AG04450 (cell line): Measurements from ENCODE around the gene EFCAB7. TPM values are rescaled to one million over a fixed set of nuclear protein-coding genes. Genes with fewer than 3 reads are reported as not detected.

Experiments
- CTCF ChIA-PET: fragments of 300-600, 350-600 bp; formaldehyde crosslinking; extraction: SDS; loops from one replicate; lab custom pipeline; 2022; ENCODE audit warnings: antibody characterized with exemption, inconsistent platforms; lab: Charles Lee
- POLR2A ChIA-PET: fragments of 350-600 bp; formaldehyde crosslinking; extraction: SDS; loops from one replicate; lab custom pipeline; 2021; ENCODE audit warnings: antibody characterized with exemption, inconsistent platforms; lab: Yijun Ruan, JAX
- DNase-seq: peaks from one replicate; pipeline ENCODE4 v3.0.0-alpha.2; 2011; ENCODE audit warnings: low read depth, low spot score
- H3K27ac ChIP-seq: one replicate; pipeline ENCODE4 v1.5.1; 2012; ENCODE audit warnings: low read depth, low read length, control low read depth
- H3K27me3 ChIP-seq: one replicate; pipeline ENCODE4 v1.6.0; 2012; ENCODE audit warnings: low read length; ENCODE audit not compliant: control insufficient read depth, insufficient read depth
- H3K4me3 ChIP-seq: 2 replicates; pipeline ENCODE4 v1.5.1; 2011; ENCODE audit warnings: mild to moderate bottlenecking, low read depth, low read length, control low read depth
- H3K9me3 ChIP-seq: 2 replicates; pipeline ENCODE4 v1.5.1; 2012; ENCODE audit warnings: low read length; ENCODE audit not compliant: control insufficient read depth, insufficient read depth
- polyA plus RNA-seq: library from polyadenylated mRNA; depleted of rRNA; stranded (reverse); fragments of >200 nt; gene quantifications from 2 replicates; pipeline ENCODE4 v1.2.3, GENCODE V29; 2011
- TF ChIP-seq, protein P1 (sequence below): IDR thresholded peaks from 2 replicates; pipeline ENCODE4 v1.5.1; 2011; ENCODE audit warnings: low read depth, low read length, control low read depth, inconsistent platforms

The EFCAB7 gene
- polyA plus RNA-seq, 1 experiment = 6.0 TPM

DNA sequence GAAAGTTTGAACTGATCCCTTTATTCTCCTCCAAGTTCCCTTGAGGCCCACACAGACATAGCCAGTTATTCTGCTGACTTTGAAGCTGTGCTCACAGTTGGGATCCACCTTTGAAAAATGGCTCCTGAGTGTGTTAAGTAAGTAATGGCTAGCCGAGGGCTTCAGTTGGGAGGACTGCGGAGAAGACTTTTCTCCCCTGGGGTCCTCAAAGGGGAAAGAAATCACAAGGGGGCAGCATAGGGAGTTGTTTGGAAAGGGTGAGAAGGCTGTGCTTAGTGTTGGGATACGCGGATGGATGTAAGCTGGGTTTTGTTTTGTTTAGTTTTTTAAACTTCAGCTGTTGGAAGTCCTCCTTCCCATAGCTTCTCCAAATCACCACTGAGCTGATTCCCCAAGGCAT, 78.1 kb downstream of the EFCAB7 start:
- ChIA-PET POLR2A (no interaction called here), CTCF (interaction anchor here (1.0 kb wide), 1 partner anchor 645 kb away, joined by 4 read pairs; no protein-coding TSS in a partner anchor)
- Histone ChIP-seq H3K4me3 (no peak overlapping the region), H3K27me3 (no peaks in the 10 kb centered on the region), H3K27ac (no peak overlapping the region), H3K9me3 (no peaks in the 10 kb centered on the region)
- no peak for DNase-seq
- TF ChIP-seq, protein P1, sequence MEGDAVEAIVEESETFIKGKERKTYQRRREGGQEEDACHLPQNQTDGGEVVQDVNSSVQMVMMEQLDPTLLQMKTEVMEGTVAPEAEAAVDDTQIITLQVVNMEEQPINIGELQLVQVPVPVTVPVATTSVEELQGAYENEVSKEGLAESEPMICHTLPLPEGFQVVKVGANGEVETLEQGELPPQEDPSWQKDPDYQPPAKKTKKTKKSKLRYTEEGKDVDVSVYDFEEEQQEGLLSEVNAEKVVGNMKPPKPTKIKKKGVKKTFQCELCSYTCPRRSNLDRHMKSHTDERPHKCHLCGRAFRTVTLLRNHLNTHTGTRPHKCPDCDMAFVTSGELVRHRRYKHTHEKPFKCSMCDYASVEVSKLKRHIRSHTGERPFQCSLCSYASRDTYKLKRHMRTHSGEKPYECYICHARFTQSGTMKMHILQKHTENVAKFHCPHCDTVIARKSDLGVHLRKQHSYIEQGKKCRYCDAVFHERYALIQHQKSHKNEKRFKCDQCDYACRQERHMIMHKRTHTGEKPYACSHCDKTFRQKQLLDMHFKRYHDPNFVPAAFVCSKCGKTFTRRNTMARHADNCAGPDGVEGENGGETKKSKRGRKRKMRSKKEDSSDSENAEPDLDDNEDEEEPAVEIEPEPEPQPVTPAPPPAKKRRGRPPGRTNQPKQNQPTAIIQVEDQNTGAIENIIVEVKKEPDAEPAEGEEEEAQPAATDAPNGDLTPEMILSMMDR = no peak

DNA sequence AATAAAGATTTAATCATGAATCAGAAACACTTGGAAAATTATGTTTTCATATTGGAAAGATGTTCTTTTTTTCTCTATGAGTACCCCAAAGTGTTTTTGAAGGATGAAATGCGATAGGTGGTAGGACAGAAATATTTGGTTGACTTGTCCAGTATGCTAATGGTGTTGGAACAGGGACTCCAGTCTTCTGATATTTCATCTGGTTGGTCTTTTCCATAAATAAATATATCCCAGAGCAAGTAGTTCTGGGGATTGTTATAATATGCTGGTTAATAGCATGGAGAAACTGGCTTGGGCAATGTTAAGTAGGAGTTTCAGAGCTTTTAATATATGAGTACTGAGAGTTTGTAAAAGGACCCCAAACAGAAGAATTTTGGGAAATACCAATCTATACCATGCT, 78.6 kb downstream of the EFCAB7 start:
- H3K4me3 ChIP-seq = no peak overlapping the region
- H3K9me3 ChIP-seq = no peaks in the 10 kb centered on the region
- no peak for DNase-seq
- POLR2A ChIA-PET = no interaction called here
- no peaks in the 10 kb centered on the region for H3K27me3 ChIP-seq
- CTCF ChIA-PET = interaction anchor here (1.0 kb wide), 1 partner anchor 644 kb away, joined by 4 read pairs; no protein-coding TSS in a partner anchor
- no peak overlapping the region for H3K27ac ChIP-seq
- TF ChIP-seq, protein P1 = no peak

DNA sequence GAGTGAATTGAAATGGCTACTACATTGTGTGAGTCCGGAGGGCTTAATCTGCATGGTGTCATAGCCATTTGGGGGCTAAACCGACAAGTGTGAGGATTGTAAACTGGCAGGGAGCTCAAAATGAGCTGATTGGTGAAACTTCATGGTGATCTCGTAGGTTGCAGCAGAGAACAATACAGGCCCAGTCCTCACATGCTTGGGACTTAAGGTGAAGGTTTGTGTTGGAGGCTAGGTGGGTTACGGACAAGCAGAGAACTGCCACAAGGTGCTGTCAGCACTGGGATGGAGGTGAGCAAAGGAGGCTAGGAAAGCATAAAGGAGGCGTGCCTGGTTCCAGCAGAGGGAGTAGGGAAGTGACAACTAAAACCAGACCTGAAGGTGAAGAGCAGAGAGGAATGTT, 79.3 kb downstream of the EFCAB7 start:
- Histone ChIP-seq H3K27ac (no peak overlapping the region), H3K4me3 (no peak overlapping the region), H3K9me3 (no peaks in the 10 kb centered on the region), H3K27me3 (no peaks in the 10 kb centered on the region)
- ChIA-PET CTCF (interaction anchor here (0.9 kb wide), 1 partner anchor 72 kb away, joined by 3 read pairs; no protein-coding TSS in a partner anchor), POLR2A (no interaction called here)
- DNase-seq = no peak
- TF ChIP-seq, protein P1 = no peak

DNA sequence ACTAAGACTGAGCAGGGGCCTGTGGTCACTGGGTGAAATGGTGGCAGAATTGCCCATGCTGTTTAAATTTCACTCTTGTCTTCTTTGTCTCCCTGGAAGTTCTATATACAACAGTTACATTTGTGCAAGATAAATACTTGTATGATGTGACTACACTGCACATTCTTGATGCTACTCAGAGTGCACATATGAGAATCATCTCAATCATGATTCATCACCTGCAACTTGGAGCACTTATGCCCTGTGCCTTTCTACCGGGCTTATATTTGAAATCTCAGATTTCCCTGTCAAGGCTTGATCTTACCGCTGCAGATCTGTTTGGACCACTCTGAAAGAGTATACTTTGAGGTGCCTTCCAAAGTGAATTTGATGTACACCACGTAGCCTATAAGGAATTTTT, 80.5 kb downstream of the EFCAB7 start:
- no peaks in the 10 kb centered on the region for H3K9me3 ChIP-seq
- ChIA-PET POLR2A (no interaction called here), CTCF (interaction anchor here (0.6 kb wide), 1 partner anchor 698 kb away, joined by 3 read pairs; no protein-coding TSS in a partner anchor)
- no peak for DNase-seq
- H3K27me3 ChIP-seq = no peaks in the 10 kb centered on the region
- no peak overlapping the region for H3K4me3 ChIP-seq
- TF ChIP-seq, protein P1 = no peak
- no peak overlapping the region for H3K27ac ChIP-seq

DNA sequence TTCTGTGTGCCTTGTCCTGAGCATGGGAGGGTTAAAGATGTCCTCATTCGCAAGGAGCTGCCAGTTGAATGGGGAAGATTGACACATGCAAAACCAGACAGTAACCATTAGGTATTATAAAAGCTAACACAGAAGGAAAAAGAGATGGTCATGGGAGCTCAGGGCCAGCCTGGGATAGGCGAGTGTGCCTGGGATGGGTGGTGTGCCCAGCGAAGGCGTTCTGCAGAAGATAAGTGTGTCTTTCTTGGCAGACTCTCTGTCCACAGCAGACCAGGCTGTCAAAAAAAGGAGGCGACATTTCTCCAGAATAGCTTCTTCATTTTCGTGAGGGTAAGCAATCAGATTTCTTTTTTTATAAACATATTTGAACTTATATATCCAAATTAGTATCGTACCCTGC, 84.0 kb downstream of the EFCAB7 start:
- CTCF ChIA-PET = interaction anchor here (1.5 kb wide), 1 partner anchor 639 kb away, joined by 6 read pairs; no protein-coding TSS in a partner anchor
- TF ChIP-seq, protein P1 = no peak
- POLR2A ChIA-PET = no interaction called here

More for the DNA sequence above, 84.0 kb downstream of the EFCAB7 start:
- Histone ChIP-seq H3K4me3 (no peak overlapping the region), H3K9me3 (no peaks in the 10 kb centered on the region), H3K27ac (no peak overlapping the region), H3K27me3 (no peaks in the 10 kb centered on the region)
- DNase-seq = no peak
